ENCODE results near the gene PCP4.

DNA sequence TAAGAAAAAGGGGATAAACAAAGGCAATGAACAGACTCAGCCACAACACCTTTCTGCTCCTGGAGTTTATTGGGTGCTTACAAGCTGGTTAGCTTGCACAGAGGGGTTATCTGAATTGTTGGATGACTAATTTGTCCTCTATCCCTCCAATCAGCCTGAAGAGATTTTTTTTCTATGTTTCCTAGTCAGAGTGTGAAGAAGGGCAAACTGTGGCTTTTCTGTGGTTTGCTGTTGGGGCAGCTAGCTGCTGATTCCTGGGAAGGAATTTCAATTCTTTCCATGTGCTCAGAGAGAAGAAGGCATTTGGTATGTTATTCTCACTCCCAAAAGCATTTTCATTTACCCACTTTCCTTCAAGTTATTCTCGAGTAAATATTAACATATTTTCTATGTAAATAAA, 48.6 kb downstream of the PCP4 start:
- TF ChIP-seq, protein P1, sequence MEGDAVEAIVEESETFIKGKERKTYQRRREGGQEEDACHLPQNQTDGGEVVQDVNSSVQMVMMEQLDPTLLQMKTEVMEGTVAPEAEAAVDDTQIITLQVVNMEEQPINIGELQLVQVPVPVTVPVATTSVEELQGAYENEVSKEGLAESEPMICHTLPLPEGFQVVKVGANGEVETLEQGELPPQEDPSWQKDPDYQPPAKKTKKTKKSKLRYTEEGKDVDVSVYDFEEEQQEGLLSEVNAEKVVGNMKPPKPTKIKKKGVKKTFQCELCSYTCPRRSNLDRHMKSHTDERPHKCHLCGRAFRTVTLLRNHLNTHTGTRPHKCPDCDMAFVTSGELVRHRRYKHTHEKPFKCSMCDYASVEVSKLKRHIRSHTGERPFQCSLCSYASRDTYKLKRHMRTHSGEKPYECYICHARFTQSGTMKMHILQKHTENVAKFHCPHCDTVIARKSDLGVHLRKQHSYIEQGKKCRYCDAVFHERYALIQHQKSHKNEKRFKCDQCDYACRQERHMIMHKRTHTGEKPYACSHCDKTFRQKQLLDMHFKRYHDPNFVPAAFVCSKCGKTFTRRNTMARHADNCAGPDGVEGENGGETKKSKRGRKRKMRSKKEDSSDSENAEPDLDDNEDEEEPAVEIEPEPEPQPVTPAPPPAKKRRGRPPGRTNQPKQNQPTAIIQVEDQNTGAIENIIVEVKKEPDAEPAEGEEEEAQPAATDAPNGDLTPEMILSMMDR (IDR thresholded peaks at IDR 0.05; ENCODE audit: borderline replicate concordance, extremely low read depth, low read length, poor library complexity, severe bottlenecking) = no peak
- no peak for TF ChIP-seq EZH2 (IDR thresholded peaks at IDR 0.05; ENCODE audit: borderline replicate concordance, low read depth, low read length, severe bottlenecking)

Measured in DND-41 (cell line).